ENCODE results near the gene FGA.

The FGA gene

DNA sequence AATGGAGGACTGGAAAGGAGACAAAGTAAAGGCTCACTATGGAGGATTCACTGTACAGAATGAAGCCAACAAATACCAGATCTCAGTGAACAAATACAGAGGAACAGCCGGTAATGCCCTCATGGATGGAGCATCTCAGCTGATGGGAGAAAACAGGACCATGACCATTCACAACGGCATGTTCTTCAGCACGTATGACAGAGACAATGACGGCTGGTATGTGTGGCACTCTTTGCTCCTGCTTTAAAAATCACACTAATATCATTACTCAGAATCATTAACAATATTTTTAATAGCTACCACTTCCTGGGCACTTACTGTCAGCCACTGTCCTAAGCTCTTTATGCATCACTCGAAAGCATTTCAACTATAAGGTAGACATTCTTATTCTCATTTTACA lies 21.0 kb downstream of the FGA start:
- TF ChIP-seq, protein P1, sequence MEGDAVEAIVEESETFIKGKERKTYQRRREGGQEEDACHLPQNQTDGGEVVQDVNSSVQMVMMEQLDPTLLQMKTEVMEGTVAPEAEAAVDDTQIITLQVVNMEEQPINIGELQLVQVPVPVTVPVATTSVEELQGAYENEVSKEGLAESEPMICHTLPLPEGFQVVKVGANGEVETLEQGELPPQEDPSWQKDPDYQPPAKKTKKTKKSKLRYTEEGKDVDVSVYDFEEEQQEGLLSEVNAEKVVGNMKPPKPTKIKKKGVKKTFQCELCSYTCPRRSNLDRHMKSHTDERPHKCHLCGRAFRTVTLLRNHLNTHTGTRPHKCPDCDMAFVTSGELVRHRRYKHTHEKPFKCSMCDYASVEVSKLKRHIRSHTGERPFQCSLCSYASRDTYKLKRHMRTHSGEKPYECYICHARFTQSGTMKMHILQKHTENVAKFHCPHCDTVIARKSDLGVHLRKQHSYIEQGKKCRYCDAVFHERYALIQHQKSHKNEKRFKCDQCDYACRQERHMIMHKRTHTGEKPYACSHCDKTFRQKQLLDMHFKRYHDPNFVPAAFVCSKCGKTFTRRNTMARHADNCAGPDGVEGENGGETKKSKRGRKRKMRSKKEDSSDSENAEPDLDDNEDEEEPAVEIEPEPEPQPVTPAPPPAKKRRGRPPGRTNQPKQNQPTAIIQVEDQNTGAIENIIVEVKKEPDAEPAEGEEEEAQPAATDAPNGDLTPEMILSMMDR (IDR thresholded peaks at IDR 0.05; ENCODE audit: low read depth, low read length) = no peak
- DNase-seq (ENCODE audit: low read depth in 2 of 2) = no peak
- no peak overlapping the region for H3K4me3 ChIP-seq (replicated peaks in 1 of 2; ENCODE audit: low read depth in 2 of 2, low read length in 2 of 2)

DNA sequence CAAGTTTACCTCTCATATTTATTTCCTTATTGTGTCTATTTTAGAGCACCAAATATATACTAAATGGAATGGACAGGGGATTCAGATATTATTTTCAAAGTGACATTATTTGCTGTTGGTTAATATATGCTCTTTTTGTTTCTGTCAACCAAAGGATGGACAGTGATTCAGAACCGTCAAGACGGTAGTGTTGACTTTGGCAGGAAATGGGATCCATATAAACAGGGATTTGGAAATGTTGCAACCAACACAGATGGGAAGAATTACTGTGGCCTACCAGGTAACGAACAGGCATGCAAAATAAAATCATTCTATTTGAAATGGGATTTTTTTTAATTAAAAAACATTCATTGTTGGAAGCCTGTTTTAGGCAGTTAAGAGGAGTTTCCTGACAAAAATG lies 21.5 kb downstream of the FGA start:
- peak in 1 of 2 donors; percentile 44 for DNase-seq (ENCODE audit: low read depth in 2 of 2)
- no peak overlapping the region for H3K4me3 ChIP-seq (replicated peaks in 1 of 2; ENCODE audit: low read depth in 2 of 2, low read length in 2 of 2)
- TF ChIP-seq, protein P1 (IDR thresholded peaks at IDR 0.05; ENCODE audit: low read depth, low read length) = no peak

DNA sequence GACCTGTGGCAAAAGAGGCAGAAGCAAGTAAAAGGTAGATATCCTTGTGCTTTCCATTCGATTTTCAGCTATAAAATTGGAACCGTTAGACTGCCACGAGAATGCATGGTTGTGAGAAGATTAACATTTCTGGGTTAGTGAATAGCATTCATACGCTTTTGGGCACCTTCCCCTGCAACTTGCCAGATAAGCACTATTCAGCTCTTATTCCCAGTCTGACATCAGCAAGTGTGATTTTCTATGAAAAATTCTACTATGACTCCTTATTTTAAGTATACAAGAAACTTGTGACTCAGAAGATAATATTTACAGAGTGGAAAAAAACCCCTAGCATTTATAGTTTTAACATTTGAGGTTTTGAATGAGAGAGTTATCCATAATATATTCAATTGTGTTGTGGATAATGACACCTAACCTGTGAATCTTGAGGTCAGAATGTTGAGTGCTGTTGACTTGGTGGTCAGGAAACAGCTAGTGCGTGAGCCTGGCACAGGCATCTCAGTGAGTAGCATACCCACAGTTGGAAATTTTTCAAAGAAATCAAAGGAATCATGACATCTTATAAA lies 23.8 kb downstream of the FGA start:
- no peak overlapping the region for H3K4me3 ChIP-seq (replicated peaks in 1 of 2; ENCODE audit: low read depth in 2 of 2, low read length in 2 of 2)
- DNase-seq (ENCODE audit: low read depth in 2 of 2) = peak in 1 of 2 donors; percentile 64
- TF ChIP-seq, protein P1 (IDR thresholded peaks at IDR 0.05; ENCODE audit: low read depth, low read length) = no peak

DNA sequence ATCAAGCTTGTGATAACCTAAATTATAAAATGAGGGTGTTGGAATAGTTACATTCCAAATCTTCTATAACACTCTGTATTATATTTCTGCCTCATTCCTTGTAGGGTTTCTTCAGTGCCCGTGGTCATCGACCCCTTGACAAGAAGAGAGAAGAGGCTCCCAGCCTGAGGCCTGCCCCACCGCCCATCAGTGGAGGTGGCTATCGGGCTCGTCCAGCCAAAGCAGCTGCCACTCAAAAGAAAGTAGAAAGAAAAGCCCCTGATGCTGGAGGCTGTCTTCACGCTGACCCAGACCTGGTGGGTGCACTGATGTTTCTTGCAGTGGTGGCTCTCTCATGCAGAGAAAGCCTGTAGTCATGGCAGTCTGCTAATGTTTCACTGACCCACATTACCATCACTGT lies 24.8 kb downstream of the FGA start:
- no peak for DNase-seq (ENCODE audit: low read depth in 2 of 2)
- H3K4me3 ChIP-seq (replicated peaks in 1 of 2; ENCODE audit: low read depth in 2 of 2, low read length in 2 of 2) = no peak overlapping the region
- TF ChIP-seq, protein P1 (IDR thresholded peaks at IDR 0.05; ENCODE audit: low read depth, low read length) = no peak

DNA sequence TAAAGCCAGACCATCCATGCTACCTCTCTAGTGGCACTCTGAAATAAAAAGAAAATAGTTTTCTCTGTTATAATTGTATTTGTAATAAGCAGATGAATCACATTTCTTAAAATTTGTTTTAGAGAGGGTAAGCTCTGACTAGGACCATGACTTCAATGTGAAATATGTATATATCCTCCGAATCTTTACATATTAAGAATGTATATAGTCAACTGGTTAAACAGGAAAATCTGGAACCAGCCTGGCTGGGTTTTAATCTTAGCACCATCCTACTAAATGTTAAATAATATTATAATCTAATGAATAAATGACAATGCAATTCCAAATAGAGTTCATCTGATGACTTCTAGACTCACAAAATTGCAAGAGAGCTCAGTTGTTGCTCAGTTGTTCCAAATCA lies 26.2 kb downstream of the FGA start:
- DNase-seq (ENCODE audit: low read depth in 2 of 2) = no peak
- TF ChIP-seq, protein P1 (IDR thresholded peaks at IDR 0.05; ENCODE audit: low read depth, low read length) = no peak
- H3K4me3 ChIP-seq (replicated peaks in 1 of 2; ENCODE audit: low read depth in 2 of 2, low read length in 2 of 2) = no peak overlapping the region

DNA sequence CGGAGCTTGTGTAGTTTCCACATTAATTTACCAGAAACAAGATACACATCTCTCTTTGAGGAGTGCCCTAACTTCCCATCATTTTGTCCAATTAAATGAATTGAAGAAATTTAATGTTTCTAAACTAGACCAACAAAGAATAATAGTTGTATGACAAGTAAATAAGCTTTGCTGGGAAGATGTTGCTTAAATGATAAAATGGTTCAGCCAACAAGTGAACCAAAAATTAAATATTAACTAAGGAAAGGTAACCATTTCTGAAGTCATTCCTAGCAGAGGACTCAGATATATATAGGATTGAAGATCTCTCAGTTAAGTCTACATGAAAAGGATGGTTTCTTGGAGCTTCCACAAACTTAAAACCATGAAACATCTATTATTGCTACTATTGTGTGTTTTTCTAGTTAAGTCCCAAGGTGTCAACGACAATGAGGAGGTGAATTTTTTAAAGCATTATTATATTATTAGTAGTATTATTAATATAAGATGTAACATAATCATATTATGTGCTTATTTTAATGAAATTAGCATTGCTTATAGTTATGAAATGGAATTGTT lies 27.8 kb downstream of the FGA start, which contains the start of gene FGB:
FGB (plus strand) TSS at position 315 of the 558 bp plus-strand sequence; CDS start at position 323, 8 bp downstream.
- no peak for DNase-seq (ENCODE audit: low read depth in 2 of 2)
- TF ChIP-seq, protein P1 (IDR thresholded peaks at IDR 0.05; ENCODE audit: low read depth, low read length) = no peak
- H3K4me3 ChIP-seq (replicated peaks in 1 of 2; ENCODE audit: low read depth in 2 of 2, low read length in 2 of 2) = no peak within 1 kb of the TSS
